ENCODE measurements around the gene DCST2. TPM values are rescaled to one million over a fixed set of nuclear protein-coding genes. Genes with fewer than 3 reads are reported as not detected.

The DCST2 gene
- total RNA-seq, 2 experiments from 2014 or later = 1.1 to 1.5 TPM

- DNase-seq = peak; percentile 51
- no peaks in the 10 kb centered on the region for H3K27me3 Mint-ChIP-seq (ENCODE audit: low read depth)
- CTCF ChIA-PET = interaction anchor here (0.8 to 1.8 kb wide), 5 partner anchors 10 to 48 kb away, joined by 3 to 8 read pairs (median 4); partner anchors contain the start of gene ADAM15
Measured at GRCh38 chr1:155003227-155003765, 30.3 kb downstream of the DCST2 start.

DNA sequence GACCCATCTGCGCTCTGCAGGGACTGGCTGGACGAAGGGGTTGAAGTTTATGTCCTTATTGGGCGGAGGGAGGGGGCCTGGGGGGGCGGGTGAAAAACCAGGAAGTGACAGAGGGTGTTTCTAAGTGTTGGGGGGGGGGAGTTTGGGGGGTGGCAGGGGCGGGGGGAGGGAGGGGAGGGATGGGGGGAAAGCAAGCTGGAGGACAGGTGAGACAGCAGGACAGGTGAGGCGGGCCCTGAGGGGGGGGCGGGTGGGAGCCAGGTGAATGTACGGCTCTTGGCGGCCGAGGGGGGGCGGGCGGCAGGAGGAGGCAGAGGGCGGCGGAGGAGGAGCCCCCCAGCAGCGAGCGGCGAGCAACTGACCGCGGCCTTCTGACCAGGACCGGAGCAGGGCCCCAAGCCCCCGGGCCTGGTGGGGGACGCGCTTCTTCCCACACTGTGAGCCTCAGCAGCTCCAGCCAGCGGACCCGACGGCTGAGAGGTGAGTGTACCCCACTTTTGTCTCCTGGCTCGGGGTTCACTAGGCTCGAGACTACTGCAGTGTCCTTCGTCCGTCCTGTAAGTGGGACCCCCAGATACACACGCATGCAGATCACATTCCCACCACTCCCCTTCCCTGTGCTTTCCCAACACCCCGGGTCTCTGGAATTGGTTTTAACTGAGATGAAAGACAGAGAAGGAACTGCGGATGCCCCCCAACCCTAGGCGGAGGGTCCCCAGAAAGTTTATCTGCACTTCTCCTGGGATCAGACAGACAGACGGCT is 30.9 kb downstream of the DCST2 start, which contains the start of gene ZBTB7B:
Gene ZBTB7B, plus strand, starts transcription at position 339 of the 763 bp plus-strand sequence. CDS start 11,859 bp downstream, outside the sequence.
- no peak for DNase-seq

More at GRCh38 chr1:155003227-155003765, 30.3 kb downstream of the DCST2 start:
- peak overlapping the region; percentile 88 for H3K4me3 Mint-ChIP-seq
- H3K27ac Mint-ChIP-seq = peak overlapping the region; percentile 100
- peaks cover 13% of the 10 kb centered on the region for H3K36me3 Mint-ChIP-seq (ENCODE audit: low read depth)
- peaks cover 51% of the 10 kb centered on the region for H3K4me1 Mint-ChIP-seq (ENCODE audit: low read depth)
- no peaks in the 10 kb centered on the region for H3K9me3 Mint-ChIP-seq
- intact Hi-C loops (cut with micrococcal nuclease) = loop anchor here (5.0 to 10.0 kb wide), 5 partner anchors 189 to 1038 kb away; partner anchors contain the start of genes AQP10, ATP8B2, CREB3L4 and IL6R

DNA sequence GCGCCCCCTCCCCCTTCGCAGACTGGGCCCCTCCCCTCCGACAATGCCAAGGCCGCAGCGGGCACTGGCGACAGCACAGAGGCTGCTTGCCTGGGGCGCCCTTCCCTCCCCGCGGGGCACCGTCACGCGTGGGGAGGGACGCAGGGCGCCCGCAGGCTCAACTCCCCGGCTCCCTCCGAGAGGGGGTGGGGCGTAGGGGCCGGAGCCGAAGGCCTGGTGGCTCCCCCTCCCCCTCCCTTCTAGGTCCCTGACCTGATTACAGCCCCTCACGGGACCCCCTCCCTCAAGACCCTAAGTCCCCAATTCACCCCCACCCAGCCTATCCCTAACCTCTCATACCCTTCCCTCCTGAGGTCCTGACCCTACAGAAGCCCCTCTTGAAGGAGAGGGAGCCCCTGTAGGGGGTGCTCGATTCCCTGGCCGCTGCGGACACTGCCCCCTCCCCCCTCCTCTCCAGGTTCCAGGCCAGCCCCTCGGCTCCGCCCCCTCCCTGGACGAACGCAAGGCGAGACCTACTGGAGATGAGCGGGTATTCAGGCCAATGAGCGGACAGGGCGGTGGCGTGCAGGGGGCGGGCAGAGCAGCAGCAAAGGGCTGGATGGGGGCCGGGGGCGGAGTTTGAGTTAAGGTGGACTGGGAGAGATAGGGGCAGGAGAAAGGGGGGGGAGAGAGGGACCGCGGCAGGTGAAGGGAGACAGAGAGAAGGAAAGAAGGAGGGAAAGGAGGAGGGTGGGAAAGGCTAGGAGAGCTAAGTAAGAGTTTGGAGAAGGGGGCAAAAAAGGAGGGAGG is 31.7 kb downstream of the DCST2 start:
- no peaks in the 10 kb centered on the region for H3K9me3 Mint-ChIP-seq
- no peaks in the 10 kb centered on the region for H3K27me3 Mint-ChIP-seq (ENCODE audit: low read depth)
- intact Hi-C loops (cut with micrococcal nuclease) = loop anchor here (1.0 to 10.0 kb wide), 12 partner anchors 8 to 1037 kb away; partner anchors contain the start of genes AQP10, ATP8B2, CKS1B and CREB3L4
- H3K36me3 Mint-ChIP-seq (ENCODE audit: low read depth) = peaks cover 13% of the 10 kb centered on the region
- H3K4me1 Mint-ChIP-seq (ENCODE audit: low read depth) = peaks cover 50% of the 10 kb centered on the region
- CTCF ChIA-PET = interaction anchor here (0.7 to 1.8 kb wide), 5 partner anchors 14 to 192 kb away, joined by 3 to 8 read pairs (median 3); no protein-coding TSS in a partner anchor
- peak overlapping the region; percentile 94 for H3K27ac Mint-ChIP-seq
- DNase-seq = peak; percentile 100
- H3K4me3 Mint-ChIP-seq = peak overlapping the region; percentile 91

More for the DNA sequence above, 30.9 kb downstream of the DCST2 start, which contains the start of gene ZBTB7B:
- Mint-ChIP-seq H3K4me1 (ENCODE audit: low read depth) (peaks cover 53% of the 10 kb centered on the region), H3K27me3 (ENCODE audit: low read depth) (no peaks in the 10 kb centered on the region), H3K36me3 (ENCODE audit: low read depth) (peaks cover 13% of the 10 kb centered on the region), H3K4me3 (peak within 1 kb of the TSS; percentile 91), H3K9me3 (no peaks in the 10 kb centered on the region), H3K27ac (peak within 1 kb of the TSS; percentile 100)
- intact Hi-C loops (cut with micrococcal nuclease) = loop anchor here (1.0 to 10.0 kb wide), 7 partner anchors 28 to 1038 kb away; partner anchors contain the start of genes AQP10, ATP8B2, CKS1B and CREB3L4
- CTCF ChIA-PET = interaction anchor here (0.8 to 1.8 kb wide), 4 partner anchors 10 to 48 kb away, joined by 3 to 8 read pairs (median 4); partner anchors contain the start of gene ADAM15

DNA sequence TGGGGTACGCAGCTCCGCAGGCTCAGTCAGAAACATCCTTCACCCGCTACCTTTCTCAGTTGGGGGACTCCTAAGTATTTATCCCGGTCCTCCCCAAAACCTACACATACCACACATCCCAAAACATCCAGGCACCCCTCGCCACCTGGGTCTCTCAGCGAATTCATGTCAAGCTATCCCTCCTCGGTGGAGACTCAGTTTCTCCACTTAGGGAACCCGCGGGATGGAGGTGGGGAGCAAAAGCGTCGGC is 32.2 kb downstream of the DCST2 start:
- CTCF ChIA-PET = interaction anchor here (0.7 to 1.2 kb wide), 5 partner anchors 11 to 192 kb away, joined by 3 to 5 read pairs (median 3); no protein-coding TSS in a partner anchor
- Mint-ChIP-seq H3K4me3 (peak overlapping the region; percentile 91), H3K27me3 (ENCODE audit: low read depth) (no peaks in the 10 kb centered on the region), H3K36me3 (ENCODE audit: low read depth) (peaks cover 13% of the 10 kb centered on the region), H3K9me3 (no peaks in the 10 kb centered on the region), H3K27ac (peak overlapping the region; percentile 94), H3K4me1 (ENCODE audit: low read depth) (peaks cover 45% of the 10 kb centered on the region)
- intact Hi-C loops (cut with micrococcal nuclease) = loop anchor here (1.0 to 10.0 kb wide), 10 partner anchors 9 to 1037 kb away; partner anchors contain the start of genes AQP10, ATP8B2, CREB3L4 and EFNA4
- no peak for DNase-seq

DNA sequence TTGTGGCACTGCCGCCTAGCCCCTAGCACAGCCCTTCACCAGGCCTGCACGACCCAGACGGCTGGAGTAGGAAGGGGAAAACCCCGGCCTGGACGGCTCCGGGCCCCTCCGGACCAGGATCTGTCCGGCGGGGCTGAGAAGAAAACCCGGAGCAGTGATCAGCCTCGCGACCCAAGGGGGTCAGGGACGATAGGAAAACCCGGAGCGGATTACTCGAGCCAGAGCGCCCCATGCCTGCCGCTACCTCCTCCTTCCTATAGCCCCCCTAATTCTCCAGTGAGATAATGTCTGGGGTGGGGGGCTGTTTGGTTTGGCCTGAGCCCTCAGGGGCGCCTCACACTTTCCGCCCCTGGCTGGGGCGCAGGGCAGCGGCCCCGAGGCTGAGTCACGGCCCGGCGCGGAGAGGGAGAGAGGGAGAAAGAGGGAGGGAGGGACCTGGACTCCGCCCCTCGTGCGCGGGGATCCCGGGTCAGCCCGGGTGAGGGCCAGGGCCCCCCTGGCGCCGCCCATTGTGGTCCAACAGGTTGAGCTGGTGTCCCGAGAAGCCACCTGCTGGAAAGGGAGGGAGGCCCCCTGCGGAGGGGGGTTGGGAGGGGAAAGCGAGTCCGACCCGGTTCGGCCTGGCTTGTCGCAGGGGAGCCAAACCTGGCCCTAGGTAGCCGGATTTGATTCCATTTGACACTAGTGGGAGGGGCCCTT is 32.7 kb downstream of the DCST2 start:
- Mint-ChIP-seq H3K27ac (peak overlapping the region; percentile 94), H3K4me3 (peak overlapping the region; percentile 91), H3K9me3 (no peaks in the 10 kb centered on the region), H3K4me1 (ENCODE audit: low read depth) (peaks cover 40% of the 10 kb centered on the region), H3K27me3 (ENCODE audit: low read depth) (no peaks in the 10 kb centered on the region), H3K36me3 (ENCODE audit: low read depth) (peaks cover 13% of the 10 kb centered on the region)
- intact Hi-C loops (cut with micrococcal nuclease) = loop anchor here (1.0 to 10.0 kb wide), 11 partner anchors 9 to 1036 kb away; partner anchors contain the start of genes AQP10, ATP8B2, CREB3L4 and EFNA4
- DNase-seq = peak; percentile 92
- CTCF ChIA-PET = interaction anchor here (0.7 to 3.7 kb wide), 11 partner anchors 10 to 193 kb away, joined by 3 to 37 read pairs (median 3); partner anchors contain the start of genes PYGO2 and SLC50A1

- Mint-ChIP-seq H3K4me3 (peak overlapping the region; percentile 91), H3K36me3 (ENCODE audit: low read depth) (peaks cover 13% of the 10 kb centered on the region), H3K27me3 (ENCODE audit: low read depth) (no peaks in the 10 kb centered on the region), H3K9me3 (no peaks in the 10 kb centered on the region), H3K4me1 (ENCODE audit: low read depth) (peaks cover 35% of the 10 kb centered on the region), H3K27ac (peak overlapping the region; percentile 94)
- CTCF ChIA-PET = interaction anchor here (0.8 to 4.7 kb wide), 12 partner anchors 7 to 135 kb away, joined by 3 to 37 read pairs (median 10); partner anchors contain the start of genes PYGO2 and SLC50A1
- DNase-seq = no peak
- intact Hi-C loops (cut with micrococcal nuclease) = loop anchor here (1.0 to 10.0 kb wide), 7 partner anchors 17 to 1036 kb away; partner anchors contain the start of genes AQP10, ATP8B2, CREB3L4 and FLAD1
Measured at GRCh38 chr1:155000411-155000725, 33.2 kb downstream of the DCST2 start.

DNA sequence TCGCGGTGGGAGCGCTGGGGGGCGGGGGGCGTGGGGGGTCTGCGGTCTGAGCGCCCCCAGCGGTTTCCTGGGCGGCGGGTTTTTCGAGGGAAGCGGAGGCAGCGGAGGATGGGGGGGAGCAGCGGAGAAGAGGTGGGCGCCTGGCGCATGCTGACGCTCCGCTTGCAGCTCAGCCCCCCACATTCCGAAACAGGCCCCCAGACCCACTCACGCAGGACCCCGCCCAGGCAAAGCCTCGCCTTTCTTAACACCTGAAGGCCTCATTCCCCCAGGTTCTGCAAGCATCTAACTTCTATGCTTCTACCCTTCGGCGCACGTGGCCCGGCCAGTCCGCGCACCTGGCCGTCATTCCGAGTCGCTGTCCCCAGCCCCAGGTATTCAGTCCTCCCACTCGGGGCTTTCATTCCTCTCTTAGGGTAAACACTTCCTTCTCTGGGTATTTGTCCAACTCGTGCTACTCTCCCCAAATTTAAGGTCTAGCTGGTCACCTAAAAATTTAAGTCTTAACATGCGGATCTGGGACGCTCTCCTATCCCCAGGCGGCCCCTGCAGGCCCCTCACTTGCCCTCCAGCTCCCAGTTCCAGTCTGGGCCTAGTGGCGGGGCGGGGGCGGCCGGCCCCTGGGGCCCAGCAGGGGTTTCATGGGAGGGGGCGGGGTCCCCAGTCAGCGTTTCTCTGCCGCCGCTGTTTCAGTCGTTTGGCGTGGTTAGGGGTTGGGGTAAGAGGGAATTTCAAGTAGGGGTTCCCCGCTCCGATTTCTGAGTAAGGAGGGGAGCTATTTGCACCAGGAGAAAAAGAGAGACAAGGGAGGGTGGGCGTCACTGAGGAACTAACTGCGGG is 33.8 kb downstream of the DCST2 start:
- Mint-ChIP-seq H3K36me3 (ENCODE audit: low read depth) (peaks cover 13% of the 10 kb centered on the region), H3K27me3 (ENCODE audit: low read depth) (no peaks in the 10 kb centered on the region), H3K9me3 (no peaks in the 10 kb centered on the region), H3K4me1 (ENCODE audit: low read depth) (peaks cover 31% of the 10 kb centered on the region), H3K27ac (peak overlapping the region; percentile 94), H3K4me3 (peak overlapping the region; percentile 91)
- peak; percentile 76 for DNase-seq
- intact Hi-C loops (cut with micrococcal nuclease) = loop anchor here (1.0 to 10.0 kb wide), 11 partner anchors 16 to 1035 kb away; partner anchors contain the start of genes ADAM15, AQP10, ATP8B2 and CREB3L4
- CTCF ChIA-PET = interaction anchor here (0.7 to 4.7 kb wide), 22 partner anchors 7 to 290 kb away, joined by 3 to 37 read pairs (median 5); partner anchors contain the start of genes CKS1B, FLAD1, PBXIP1 and PYGO2

DNA sequence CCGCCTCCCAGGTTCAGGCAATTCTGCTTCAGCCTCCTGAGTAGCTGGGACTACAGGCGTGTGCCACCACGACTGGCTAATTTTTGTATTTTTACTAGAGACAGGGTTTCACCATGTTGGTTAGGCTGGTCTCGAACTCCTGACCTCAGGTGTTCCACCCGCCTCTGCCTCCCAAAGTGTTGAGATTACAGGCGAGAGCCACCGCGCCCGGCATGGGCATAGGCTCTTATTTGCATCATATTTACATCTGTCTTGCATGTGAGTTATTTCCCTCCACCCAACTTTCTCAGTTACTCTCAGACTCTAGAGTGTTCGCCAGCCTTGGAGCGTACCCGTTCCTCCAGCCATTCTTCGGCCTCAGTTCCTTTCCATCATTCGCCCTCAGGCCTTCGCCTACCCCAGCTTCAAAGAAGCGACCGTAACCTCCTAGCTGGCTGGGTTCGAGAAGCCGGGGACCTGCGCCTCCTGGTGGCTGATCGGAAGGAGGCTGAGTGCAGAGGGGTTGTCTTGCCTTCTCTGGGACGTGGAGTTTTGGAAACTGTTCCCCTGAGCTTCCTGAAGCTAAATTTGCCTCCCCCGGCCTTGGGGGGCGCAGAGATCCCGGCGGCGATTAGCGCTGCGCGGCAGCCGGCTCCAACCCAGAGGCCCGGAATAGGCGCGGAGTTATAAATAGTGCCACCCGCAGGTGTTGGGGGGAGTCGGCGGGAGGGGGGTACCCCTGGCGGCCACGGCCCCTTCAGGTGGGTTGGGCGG is 34.6 kb downstream of the DCST2 start:
- peaks cover 8% of the 10 kb centered on the region for H3K36me3 Mint-ChIP-seq (ENCODE audit: low read depth)
- intact Hi-C loops (cut with micrococcal nuclease) = loop anchor here (1.0 kb wide), 4 partner anchors 38 to 440 kb away; partner anchors contain the start of genes ADAM15 and PYGO2
- H3K27ac Mint-ChIP-seq = peak overlapping the region; percentile 94
- peak; percentile 85 for DNase-seq
- H3K4me1 Mint-ChIP-seq (ENCODE audit: low read depth) = peaks cover 26% of the 10 kb centered on the region
- CTCF ChIA-PET = interaction anchor here (0.6 to 4.7 kb wide), 22 partner anchors 8 to 290 kb away, joined by 3 to 37 read pairs (median 6); partner anchors contain the start of genes CKS1B, FLAD1, PBXIP1 and PYGO2
- H3K9me3 Mint-ChIP-seq = no peaks in the 10 kb centered on the region
- no peaks in the 10 kb centered on the region for H3K27me3 Mint-ChIP-seq (ENCODE audit: low read depth)
- peak overlapping the region; percentile 75 for H3K4me3 Mint-ChIP-seq

GRCh38 chr1:154998201-154998780 is 35.3 kb downstream of the DCST2 start:
- no peaks in the 10 kb centered on the region for H3K27me3 Mint-ChIP-seq (ENCODE audit: low read depth)
- H3K4me1 Mint-ChIP-seq (ENCODE audit: low read depth) = peaks cover 24% of the 10 kb centered on the region
- peaks cover 4% of the 10 kb centered on the region for H3K36me3 Mint-ChIP-seq (ENCODE audit: low read depth)
- CTCF ChIA-PET = interaction anchor here (0.6 to 4.7 kb wide), 22 partner anchors 8 to 176 kb away, joined by 3 to 37 read pairs (median 6); partner anchors contain the start of genes CKS1B, FLAD1, PBXIP1 and PYGO2
- intact Hi-C loops (cut with micrococcal nuclease) = no loop called here
- H3K9me3 Mint-ChIP-seq = no peaks in the 10 kb centered on the region
- peak overlapping the region; percentile 94 for H3K27ac Mint-ChIP-seq
- no peak overlapping the region for H3K4me3 Mint-ChIP-seq
- DNase-seq = no peak

Measured in activated naive CD4-positive, alpha-beta T cell treated with anti-CD3 and anti-CD28 coated beads for 36 hours (primary cell).